ENCODE measurements around the gene SORT1. TPM values are rescaled to one million over a fixed set of nuclear protein-coding genes. Genes with fewer than 3 reads are reported as not detected.
"Not testable (repeated sequence)": the region's sequence is repeated elsewhere in the genome, so short reads cannot be mapped to it uniquely, and the experiment has no call there.

Gene SORT1
- total RNA-seq, 1 donor from 2014 or later = 52.3 TPM

DNA sequence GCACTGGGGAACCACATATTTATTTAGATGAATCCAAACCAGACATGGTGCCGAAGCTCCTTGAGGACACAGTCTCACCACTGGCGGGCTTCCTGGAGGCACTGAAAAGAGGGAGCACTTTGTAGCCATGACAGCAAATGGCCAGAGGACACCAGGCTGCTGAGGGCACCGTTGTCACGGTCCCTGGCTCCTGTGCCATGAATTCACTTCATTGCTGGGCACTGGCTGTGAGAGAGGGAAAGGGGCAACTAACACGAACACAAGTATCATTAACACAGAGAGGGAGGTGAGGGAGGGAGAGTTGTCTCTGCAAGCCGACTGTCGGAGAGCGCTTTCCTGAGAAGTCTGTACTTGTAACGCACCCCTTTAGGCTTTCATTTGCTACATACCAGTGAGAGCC, 105.4 kb downstream of the SORT1 start:
- TF ChIP-seq, protein P1, sequence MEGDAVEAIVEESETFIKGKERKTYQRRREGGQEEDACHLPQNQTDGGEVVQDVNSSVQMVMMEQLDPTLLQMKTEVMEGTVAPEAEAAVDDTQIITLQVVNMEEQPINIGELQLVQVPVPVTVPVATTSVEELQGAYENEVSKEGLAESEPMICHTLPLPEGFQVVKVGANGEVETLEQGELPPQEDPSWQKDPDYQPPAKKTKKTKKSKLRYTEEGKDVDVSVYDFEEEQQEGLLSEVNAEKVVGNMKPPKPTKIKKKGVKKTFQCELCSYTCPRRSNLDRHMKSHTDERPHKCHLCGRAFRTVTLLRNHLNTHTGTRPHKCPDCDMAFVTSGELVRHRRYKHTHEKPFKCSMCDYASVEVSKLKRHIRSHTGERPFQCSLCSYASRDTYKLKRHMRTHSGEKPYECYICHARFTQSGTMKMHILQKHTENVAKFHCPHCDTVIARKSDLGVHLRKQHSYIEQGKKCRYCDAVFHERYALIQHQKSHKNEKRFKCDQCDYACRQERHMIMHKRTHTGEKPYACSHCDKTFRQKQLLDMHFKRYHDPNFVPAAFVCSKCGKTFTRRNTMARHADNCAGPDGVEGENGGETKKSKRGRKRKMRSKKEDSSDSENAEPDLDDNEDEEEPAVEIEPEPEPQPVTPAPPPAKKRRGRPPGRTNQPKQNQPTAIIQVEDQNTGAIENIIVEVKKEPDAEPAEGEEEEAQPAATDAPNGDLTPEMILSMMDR (conservative IDR thresholded peaks at IDR 0.05) = no peak
- H3K4me1 Mint-ChIP-seq (ENCODE audit: unreplicated experiment) = peaks cover 6% of the 10 kb centered on the region
- H3K27me3 Mint-ChIP-seq = peaks cover 4% of the 10 kb centered on the region
- no peak overlapping the region for H3K27ac Mint-ChIP-seq
- H3K36me3 Mint-ChIP-seq = no peaks in the 10 kb centered on the region
- DNase-seq (ENCODE audit: extremely low spot score, unreplicated experiment) = no peak
- no peak overlapping the region for H3K4me3 Mint-ChIP-seq
- H3K9me3 Mint-ChIP-seq = no peaks in the 10 kb centered on the region

DNA sequence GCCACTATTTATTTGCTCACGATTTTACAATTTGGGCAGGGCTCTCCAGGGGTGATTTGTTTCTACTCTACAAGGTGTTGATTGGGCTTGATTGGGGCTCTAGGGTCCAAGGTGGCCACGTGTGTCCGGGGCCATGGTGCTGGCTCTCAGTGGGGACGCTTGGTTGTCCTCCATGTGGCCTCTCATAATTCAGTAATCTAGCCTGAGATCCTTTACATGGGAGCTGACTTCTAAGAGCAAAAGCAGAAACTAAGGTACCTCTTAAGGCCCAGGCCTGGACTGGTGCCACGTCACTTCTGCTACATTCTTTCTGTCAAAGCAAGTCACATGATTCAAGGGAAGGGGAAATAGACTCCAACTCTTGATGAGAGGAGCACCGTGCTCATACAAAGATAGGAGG, 106.7 kb downstream of the SORT1 start:
- peaks cover 6% of the 10 kb centered on the region for H3K4me1 Mint-ChIP-seq (ENCODE audit: unreplicated experiment)
- peaks cover 4% of the 10 kb centered on the region for H3K27me3 Mint-ChIP-seq
- H3K9me3 Mint-ChIP-seq = no peaks in the 10 kb centered on the region
- no peak overlapping the region for H3K4me3 Mint-ChIP-seq
- TF ChIP-seq, protein P1 (conservative IDR thresholded peaks at IDR 0.05) = no peak
- DNase-seq (ENCODE audit: extremely low spot score, unreplicated experiment) = no peak
- no peak overlapping the region for H3K27ac Mint-ChIP-seq
- H3K36me3 Mint-ChIP-seq = no peaks in the 10 kb centered on the region

DNA sequence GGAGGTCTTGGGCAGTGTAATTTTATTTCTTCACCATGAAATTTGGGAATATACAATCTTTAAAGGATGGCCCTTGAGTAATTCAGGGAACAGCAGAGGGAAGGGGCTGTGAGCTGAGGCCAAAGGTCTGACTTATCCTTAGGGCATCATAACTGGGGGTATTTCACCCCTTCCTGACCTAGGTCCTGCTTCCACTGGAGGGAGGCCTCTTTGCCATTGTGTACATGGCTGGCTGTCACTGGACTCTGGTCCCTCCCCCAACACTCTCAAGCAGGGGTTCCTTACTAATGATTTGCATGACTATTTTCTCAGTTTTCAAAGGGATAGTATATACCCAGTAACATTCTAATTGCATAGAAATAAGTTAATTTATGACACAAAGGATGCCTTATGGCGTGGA, 107.6 kb downstream of the SORT1 start:
- no peak for DNase-seq (ENCODE audit: extremely low spot score, unreplicated experiment)
- Mint-ChIP-seq H3K36me3 (no peaks in the 10 kb centered on the region), H3K4me1 (ENCODE audit: unreplicated experiment) (peaks cover 6% of the 10 kb centered on the region), H3K27ac (no peak overlapping the region), H3K9me3 (no peaks in the 10 kb centered on the region), H3K27me3 (no peaks in the 10 kb centered on the region), H3K4me3 (no peak overlapping the region)
- TF ChIP-seq, protein P1 (conservative IDR thresholded peaks at IDR 0.05) = no peak

GRCh38 chr1:109286762-109287161, 111.0 kb downstream of the SORT1 start:
- not testable (repeated sequence) for H3K36me3 Mint-ChIP-seq; H3K9me3 Mint-ChIP-seq; DNase-seq (ENCODE audit: extremely low spot score, unreplicated experiment); H3K27me3 Mint-ChIP-seq; H3K4me3 Mint-ChIP-seq; H3K27ac Mint-ChIP-seq
- H3K4me1 Mint-ChIP-seq (ENCODE audit: unreplicated experiment) = peaks cover 11% of the 10 kb centered on the region

DNA sequence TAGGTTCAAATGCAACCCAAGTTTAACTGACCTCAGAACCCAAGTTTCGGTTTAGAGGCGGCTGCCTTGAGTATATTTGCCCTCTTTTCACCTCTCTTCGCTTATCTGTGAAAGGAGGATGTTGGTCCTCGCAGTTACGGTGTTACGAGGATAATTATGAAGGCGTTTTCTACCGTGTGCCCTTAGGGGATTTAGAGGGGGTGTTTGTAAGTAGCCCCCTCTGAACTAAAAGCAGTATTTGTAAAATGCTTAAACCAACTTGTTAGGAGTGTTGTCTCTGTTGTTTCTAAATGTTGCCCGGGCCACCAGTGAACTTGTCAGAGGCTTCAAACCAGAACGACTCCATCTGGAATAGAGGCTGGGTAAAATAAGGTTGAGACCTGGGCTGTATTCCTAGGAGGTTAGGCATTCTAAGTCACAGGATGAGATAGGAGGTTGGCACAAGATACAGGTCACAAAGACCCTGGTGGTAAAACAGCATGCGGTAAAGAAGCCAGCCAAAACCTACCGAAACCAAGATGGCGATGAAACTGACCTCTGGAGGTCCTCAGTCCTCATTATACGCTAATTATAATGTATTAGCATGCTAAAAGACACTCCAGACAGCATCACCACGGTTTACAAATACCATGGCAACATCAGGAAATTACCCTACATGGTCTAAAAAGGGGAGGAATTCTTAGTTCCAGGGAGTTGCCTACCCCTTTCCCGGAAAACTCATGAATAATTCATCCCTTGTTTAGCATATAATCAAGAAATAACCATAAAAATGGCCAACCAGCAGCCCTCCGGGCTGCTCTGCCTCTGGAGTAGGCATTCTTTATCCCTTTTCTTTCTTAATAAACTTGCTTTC, 113.7 kb downstream of the SORT1 start:
- TF ChIP-seq, protein P1 (conservative IDR thresholded peaks at IDR 0.05) = no peak
- H3K27me3 Mint-ChIP-seq = no peaks in the 10 kb centered on the region
- peak overlapping the region; percentile 88 for H3K27ac Mint-ChIP-seq
- H3K9me3 Mint-ChIP-seq = no peaks in the 10 kb centered on the region
- DNase-seq (ENCODE audit: extremely low spot score, unreplicated experiment) = no peak
- peak overlapping the region; percentile 100 for H3K4me3 Mint-ChIP-seq
- H3K36me3 Mint-ChIP-seq = peaks cover 7% of the 10 kb centered on the region
- peaks cover 20% of the 10 kb centered on the region for H3K4me1 Mint-ChIP-seq (ENCODE audit: unreplicated experiment)

- no peaks in the 10 kb centered on the region for H3K27me3 Mint-ChIP-seq
- peaks cover 10% of the 10 kb centered on the region for H3K36me3 Mint-ChIP-seq
- H3K4me3 Mint-ChIP-seq = peak within 1 kb of the TSS; percentile 100
- TF ChIP-seq, protein P1 (conservative IDR thresholded peaks at IDR 0.05) = peak; percentile 62
- H3K9me3 Mint-ChIP-seq = no peaks in the 10 kb centered on the region
- DNase-seq (ENCODE audit: extremely low spot score, unreplicated experiment) = peak; percentile 94
- H3K27ac Mint-ChIP-seq = peak within 1 kb of the TSS; percentile 88
- peaks cover 22% of the 10 kb centered on the region for H3K4me1 Mint-ChIP-seq (ENCODE audit: unreplicated experiment)
These were observed 114.6 kb downstream of the SORT1 start, which contains the start of gene PSRC1 for GRCh38 chr1:109282952-109283747. TSS of gene PSRC1 (minus strand) at chr1:109283145.
